Activated T-cell treated with anti-CD3 and anti-CD28 coated beads for 48 hours (primary cell): ENCODE results near the gene CDK7.
"Not testable (repeated sequence)": the region's sequence is repeated elsewhere in the genome, so short reads cannot be mapped to it uniquely, and the experiment has no call there.

Experiments
- DNase-seq: peaks from one replicate; pipeline ENCODE4 v3.0.0-alpha.2; 2020; ENCODE audit warnings: low read depth

CDK7 gene

GRCh38 chr5:69234457-69235268, at the start of gene CDK7:
Gene CDK7, plus strand, starts transcription at chr5:69234886. Its CDS starts 90 bp downstream, at chr5:69234976.
- DNase-seq, result peak; percentile 90

DNA sequence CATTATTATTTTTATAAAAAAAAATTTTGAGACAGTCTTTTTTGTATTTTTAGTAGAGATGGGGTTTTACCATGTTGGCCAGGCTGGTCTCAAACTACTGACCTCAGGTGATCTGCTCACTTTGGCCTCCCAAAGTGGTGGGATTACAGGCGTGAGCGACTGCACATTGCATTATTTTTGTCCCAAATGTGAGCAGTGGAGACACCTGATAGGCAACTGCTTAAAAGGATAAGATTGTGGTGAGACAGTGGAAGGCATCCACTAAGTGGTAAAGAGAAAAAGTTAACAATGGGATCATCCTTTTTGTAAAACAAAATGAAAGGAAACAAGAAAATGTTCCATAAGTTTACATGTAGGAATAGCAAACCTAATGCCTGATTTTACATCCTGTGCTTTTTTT, 47.3 kb upstream of the CDK7 start:
- no peak for DNase-seq

- no peak for DNase-seq
These were observed 45.9 kb upstream of the CDK7 start for GRCh38 chr5:69188811-69189161.

DNA sequence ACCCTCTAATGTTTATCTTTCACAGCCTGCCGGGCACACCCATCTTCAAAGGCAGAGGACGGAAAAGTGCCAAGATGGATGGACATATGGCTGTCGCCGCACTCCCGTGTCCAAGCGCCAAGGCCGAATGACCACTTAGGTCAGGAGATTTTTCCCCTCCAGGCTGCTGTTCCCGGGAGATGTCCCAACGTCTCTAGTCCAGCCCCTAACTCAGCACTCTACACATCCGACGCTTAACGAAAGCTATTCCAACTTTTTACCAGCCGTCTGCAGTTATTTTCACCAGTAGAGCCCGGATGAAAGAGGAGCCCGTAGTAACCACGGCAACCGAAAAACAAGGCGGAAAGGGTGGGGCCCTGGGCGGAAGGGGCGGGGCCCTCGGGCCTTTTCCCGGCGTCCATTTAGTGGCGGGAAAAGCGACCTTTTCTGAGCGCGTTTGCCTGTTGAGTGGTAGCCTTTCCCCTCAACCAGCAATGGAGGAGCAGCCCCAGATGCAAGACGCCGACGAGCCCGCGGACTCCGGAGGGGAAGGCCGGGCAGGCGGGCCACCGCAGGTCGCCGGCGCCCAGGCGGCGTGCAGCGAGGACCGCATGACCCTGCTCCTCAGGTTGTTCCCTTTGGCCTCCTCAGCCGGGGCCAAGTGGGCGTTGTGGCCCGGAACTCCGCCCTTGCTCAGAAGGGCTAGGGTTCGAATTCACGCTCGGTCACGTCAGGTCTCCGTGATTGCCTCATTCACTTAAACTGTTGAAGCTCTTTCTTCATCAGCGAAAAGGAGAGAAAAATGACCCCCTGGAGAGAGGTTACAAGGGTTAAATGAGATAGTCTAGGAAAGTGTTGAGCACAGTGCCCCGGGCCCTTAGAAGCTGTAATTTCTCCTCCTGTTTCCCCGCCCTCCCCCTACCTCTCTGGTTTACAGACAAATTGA, 45.3 kb upstream of the CDK7 start, which contains the start of gene CENPH:
Gene CENPH, plus strand, starts transcription at position 422 of the 925 bp plus-strand sequence. Its CDS starts 52 bp downstream, at position 474.
- DNase-seq, result peak; percentile 91

- DNase-seq, result no peak
These were observed 32.2 kb upstream of the CDK7 start for GRCh38 chr5:69202497-69202896.

DNA sequence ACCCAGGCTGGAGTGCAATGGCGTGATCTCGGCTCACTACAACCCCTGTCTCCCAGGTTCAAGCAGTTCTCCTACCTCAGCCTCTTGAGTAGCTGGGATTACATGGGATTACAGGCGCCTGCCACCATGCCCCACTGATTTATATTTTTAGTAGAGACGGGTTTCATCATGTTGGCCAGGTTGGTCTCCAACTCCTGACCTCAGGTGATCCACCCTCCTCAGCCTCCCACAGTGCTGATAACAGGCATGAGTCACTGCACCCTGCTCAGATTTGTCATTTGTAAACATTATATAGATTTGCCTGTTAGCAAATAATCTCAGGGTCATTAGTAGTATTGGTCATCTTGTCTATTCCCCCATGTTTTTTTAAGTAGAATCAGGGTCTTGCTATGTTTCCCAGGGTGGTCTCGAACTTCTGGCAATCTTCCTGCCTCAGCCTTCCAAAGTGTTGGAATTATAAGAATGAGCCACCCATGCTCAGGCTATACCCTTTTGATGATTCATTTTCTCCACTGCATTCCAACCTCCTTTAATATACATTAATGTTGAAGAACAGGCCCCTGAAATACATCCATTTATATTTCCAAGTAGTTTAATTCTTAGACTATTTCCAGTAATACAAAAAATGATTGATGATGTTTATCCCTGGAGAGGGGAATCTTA, 28.0 kb upstream of the CDK7 start:
- DNase-seq, result no peak

DNA sequence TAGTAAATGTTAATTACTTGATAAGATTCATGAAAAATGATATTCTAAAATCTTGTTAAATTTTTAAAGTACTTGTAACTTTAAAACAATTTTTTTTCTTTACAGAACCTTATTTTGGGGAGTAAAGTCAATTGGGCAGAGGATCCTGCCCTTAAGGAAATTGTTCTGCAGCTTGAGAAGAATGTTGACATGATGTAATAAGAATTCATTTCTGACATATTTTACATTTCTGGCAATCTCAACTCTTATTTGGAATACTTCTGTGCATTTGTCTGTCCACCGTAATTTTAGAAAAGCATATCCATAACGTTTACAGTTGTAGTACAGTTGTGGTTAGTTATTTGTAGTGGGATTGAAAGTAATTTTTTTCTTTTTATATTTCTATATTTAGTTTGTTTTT, 25.1 kb upstream of the CDK7 start:
- DNase-seq, result no peak

- no peak for DNase-seq
These were observed 23.5 kb upstream of the CDK7 start for GRCh38 chr5:69211200-69211599.

DNA sequence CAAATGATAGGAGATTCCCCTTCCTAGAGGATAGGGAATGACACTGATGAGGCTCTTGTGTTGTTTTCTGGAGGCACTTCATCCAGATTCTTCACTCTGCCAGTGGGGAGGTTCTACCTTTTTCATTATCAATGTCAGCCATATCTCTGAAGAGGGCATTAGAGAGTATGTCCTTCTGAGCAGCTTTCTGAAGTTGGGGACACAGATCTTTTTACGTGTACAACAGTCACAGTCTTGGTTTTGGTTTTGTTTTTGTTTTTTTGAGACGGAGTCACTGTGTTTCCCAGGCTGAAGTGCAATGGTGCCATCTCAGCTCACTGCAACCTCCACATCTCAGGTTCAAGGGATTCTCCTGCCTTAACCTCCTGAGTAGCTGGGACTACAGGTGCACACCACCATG, 22.7 kb upstream of the CDK7 start:
- DNase-seq, result no peak

- no peak for DNase-seq
These were observed 21.0 kb upstream of the CDK7 start for GRCh38 chr5:69213513-69214215.

GRCh38 chr5:69217151-69217511, 17.6 kb upstream of the CDK7 start:
- DNase-seq, result no peak

DNA sequence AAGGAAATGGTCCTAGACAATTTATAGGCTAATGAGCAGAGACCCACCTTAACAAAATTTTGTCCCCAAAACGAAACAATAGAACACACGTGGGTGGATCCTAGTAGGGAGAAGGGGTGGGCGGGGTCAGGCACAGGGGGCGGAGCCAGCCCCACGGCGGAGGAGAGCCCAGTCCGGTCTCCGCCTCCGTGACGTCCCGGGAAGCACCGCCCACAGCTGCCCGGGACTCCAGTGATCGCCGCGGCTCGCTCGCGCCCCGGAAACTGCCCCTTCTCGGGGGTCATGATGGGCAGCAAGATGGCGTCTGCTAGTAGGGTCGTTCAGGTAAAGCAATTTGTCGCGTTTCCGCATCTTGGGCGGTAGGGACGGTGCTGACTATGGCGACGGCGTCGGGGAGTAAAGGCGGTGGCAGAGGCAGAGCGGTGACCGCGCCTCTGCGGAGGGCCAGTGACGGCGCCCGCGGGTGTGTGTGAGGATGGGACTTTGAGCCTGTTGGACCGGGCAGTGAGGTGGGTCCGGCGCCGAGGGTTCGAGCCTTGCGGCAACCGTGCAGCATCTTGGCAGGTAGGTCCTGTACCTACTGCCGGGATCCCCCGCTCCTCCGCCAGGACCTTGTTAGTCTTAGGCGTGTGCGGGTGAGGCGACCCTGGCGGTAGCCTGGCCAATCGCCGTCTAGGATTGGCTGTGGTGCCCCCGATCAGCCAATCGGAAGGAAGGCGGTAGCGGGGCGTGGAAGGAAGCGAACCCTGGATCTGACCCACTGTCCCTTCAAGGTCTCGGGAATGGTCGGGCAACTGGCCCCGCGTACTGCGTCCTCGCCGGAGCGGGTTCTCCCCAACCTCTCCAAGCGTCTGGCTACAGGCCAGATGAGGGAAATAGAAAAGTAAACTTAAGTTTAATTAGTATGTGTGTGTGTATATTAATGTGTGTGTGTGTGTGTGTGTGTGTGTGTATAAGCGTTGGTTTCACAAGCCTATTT, 16.8 kb upstream of the CDK7 start:
- peak; percentile 92 for DNase-seq

- no peak for DNase-seq
These were observed 14.7 kb upstream of the CDK7 start for GRCh38 chr5:69219939-69220338.

DNA sequence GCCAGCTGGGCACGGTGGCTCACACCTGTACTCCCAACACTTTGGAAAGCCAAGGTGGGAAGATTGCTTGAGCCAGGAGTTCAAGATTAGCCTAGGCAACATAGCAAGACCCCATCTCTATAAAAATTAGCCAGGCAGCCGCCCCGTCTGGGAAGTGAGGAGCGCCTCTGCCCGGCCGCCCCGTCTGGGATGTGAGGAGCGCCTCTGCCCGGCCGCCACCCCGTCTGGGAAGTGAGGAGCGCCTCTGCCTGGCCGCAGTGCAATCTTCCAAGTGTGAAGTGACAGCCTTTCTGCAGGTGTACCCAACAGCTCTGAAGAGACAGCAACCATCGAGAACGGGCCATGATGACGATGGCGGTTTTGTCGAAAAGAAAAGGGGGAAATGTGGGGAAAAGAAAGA, 14.3 kb upstream of the CDK7 start:
- DNase-seq, result not testable (repeated sequence)

GRCh38 chr5:69220833-69221232, 13.9 kb upstream of the CDK7 start:
- not testable (repeated sequence) for DNase-seq

DNA sequence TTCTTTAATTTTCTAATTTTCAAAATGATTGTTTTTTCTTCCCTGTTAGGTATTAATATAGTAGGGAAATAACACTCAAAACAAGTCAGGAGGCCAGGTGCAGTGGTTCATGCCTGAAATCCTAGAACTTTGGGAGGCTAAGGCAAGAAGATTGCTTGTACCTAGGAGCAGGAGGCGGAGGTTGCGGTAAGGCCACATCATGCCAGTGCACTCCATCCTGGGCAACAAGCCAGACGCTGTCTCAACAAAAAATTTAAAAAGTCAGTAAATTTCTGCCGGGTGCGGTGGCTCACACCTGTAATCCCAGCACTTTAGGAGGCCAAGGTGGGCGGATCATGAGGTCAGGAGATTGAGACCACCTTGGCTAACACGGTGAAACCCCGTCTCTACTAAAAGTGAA, 10.2 kb upstream of the CDK7 start:
- DNase-seq, result no peak

DNA sequence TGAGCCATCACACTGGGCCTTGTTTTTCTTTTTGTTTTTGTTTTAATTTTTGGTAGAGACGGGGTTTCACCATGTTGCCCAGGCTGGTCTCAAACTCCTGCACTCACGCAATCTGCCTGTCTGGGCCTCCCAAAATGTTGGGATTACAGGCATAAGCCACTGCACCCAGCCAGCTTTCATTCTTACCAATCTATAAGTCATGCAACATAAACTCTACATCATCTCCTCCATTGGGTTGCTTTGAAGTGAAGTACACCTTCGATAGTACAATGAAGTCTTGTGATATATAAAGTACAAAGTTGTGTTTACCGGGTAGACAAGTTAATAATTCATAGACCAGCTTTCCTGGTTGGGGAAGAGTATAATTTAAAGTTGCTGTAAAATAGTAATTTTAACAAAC, 8.8 kb upstream of the CDK7 start:
- no peak for DNase-seq

GRCh38 chr5:69230181-69230580, 4.5 kb upstream of the CDK7 start:
- no peak for DNase-seq

DNA sequence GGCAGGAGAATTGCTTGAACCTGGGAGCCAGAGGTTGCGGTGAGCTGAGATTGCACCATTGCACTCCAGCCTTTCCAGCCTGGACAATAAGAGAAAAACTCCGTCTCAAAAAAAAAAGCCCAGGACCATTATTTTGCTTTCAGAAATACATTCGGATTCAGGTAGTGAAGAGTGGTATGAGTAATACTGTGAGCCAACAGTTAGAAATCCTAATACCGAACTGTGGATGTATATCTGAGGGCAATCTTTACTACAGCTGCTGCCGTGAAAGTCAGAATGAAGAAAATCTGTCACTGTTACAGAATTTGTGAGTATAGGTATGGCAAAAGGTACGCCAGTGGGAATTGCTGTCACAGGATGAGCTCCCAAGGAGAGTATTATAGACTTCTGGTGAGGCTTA, 3.4 kb upstream of the CDK7 start:
- no peak for DNase-seq

DNA sequence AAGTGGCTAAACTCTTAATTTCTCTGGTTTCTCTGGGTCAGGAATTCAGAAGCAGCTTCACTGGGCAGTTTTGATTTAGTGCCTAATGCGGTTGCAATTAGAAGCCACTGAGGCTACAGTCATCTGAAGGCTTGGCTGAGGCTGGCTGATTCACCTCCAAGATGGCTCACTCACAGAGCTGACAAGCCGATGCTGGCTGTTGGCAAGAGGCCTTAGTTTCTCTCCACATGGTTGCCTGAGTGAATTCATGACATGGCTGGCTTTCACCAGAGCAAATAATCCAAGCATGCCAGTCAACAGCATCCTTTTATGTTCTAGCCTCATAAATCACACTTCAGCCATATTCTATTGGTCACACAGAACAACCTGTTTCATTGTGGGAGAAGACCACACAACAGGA, 2.8 kb upstream of the CDK7 start:
- DNase-seq, result no peak

DNA sequence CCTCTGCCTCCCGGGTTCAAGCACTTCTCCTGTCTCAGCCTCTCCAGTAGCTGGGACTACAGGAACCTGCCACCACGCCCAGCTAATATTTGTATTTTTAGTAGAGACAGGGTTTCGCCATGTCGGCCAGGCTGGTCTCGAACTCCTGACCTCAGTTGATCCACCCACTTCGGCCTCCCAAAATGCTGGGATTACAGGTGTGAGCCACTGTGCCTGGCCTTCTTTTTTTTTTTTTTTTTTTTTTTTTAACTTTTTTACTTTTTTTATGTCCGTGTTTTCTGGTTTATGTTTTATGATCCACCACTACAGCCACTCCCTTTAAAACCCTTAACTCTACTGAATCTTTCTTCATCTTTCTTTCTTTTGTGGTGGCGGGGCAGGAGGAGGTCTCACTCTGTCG, 2.0 kb downstream of the CDK7 start:
- not testable (repeated sequence) for DNase-seq
